GM18517 (cell line): ENCODE data around the gene ZBTB20.

Experiments used
- ATAC-seq: cut with Tn5 transposase; IDR thresholded peaks from one replicate; pipeline ENCODE4 v1.9.1; 2021; ENCODE audit warnings: mild to moderate bottlenecking, moderate library complexity; ENCODE audit not compliant: unreplicated experiment

ZBTB20 gene

DNA sequence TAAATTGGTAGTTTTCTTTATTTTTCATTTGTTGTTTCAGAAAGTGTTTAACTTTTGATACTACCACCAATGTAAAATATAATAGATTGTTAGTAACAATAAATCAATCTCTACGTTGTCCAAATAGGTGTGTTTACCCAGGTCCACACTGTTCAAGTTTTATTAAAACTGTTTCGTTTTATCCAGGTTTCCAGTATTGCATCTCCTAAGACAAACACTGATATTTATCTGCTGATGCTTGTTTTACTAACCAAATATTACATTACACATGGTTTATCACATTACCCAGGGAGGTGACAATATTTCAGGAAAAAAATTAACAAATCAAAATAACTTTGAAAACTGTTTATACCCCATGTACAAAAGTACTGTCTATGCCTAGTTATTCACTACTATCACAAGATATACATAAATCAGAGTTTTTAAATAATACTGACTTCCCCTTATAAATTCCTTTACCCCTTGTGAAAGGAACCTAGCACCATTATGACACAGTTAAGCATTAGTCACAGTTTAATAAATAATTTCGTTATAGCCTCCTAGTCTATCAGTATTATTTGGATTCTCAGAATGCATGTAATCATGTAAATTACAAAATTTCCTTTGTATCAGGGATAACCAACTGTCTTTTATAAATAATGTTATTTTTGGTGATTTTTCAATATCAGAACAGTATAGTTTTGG is 205.3 kb downstream of the ZBTB20 start:
- no peak for ATAC-seq

DNA sequence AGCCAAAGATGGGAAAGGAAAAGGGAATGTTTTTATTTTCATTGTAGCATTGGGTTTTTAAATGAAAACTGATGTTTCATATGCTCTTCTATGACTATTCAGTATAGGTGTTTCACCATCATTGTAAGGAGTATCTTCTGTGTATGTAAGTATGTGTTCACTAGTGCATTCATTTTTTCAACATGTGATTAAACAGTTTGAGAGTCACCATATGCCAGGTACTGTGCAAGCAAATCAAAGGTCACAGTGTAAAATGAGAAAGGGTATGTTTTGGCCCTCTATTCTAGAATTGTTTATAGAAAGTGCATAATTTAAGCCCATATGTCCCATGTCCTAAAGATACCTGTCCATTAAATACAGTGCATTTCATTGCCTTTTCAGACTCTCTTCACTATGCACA is 207.2 kb downstream of the ZBTB20 start:
- no peak for ATAC-seq

DNA sequence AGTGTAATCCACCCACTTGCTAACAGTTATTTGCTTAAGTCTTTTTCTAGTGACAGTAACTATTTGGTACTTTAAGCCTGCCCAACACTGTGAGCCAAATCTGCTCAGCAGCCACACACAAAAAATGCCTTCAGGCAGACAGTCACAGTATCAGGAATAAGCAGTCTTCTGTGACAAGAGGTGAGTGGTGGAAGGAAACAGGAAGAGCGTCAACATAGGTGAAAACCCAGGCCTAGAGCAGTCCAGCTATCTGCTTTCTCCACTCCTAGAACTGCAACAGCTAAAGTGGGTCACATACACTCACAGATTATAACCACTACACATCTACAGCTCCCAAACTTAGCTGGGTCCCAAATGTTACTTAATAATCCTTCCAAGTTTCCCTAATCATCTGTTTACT is 213.7 kb downstream of the ZBTB20 start:
- no peak for ATAC-seq

DNA sequence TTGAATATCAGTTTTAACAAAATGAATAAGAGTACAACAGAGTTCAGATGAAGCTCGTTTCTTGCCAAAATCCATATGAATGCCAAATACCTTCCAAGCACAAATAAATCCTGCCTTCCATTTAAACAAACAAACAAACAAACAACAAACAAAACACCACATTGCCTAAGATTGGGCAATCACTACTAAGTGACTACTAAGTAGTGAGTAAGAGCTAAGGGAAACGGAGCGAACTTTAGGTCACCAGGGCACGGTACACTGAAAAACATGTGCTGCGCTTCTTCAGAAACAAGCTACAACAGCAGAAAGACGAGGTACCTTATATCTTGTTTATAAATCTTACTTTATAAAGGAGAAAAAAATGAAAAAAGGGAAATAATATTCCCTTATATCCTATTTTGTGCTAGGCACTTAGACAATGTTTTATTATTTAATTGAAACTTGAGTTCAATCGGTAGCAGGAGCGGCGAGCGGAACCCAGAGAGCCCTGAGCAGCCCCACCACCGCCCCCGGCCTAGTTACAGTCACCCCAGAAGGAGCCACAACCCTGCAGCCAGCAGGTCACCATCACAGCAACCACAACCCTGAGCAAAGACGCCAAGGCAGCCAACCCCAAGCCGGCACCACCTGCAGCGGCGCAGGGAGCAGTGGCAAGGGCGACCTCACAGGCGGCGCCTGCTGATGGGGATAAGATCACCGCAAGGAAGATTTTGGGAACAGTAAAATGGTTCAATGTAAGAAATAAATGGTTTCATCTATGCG is 216.9 kb downstream of the ZBTB20 start:
- ATAC-seq: no peak

DNA sequence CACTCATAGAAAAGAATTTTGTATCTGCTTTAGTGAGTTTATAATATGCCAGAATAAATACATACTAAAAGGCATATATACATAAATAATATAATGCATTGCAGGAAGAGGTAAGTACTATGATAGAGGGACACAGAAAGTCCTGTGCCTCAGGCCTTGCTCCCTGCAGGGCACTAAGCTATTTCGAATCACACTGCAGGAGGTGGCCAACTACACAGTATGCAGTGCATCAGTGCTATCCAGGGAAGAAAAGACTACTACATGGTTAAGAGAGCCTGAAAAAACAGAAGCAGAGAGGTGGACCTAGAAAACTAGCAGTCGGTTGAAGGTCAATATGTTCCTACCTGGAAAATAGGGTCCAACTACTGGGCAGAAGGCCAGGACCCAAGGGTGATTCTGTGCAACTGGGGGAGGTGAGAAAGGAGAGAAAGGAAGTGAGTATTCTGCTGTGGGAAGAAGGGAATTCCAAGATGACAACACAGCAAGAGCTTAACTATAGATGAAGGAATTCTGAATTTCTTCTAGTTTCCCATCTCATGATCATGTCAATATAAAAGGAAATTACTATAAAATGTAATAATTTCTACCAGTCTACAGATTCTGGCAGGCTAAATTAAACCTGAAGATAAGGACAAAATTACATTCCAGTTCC is 218.0 kb downstream of the ZBTB20 start:
- no peak for ATAC-seq

DNA sequence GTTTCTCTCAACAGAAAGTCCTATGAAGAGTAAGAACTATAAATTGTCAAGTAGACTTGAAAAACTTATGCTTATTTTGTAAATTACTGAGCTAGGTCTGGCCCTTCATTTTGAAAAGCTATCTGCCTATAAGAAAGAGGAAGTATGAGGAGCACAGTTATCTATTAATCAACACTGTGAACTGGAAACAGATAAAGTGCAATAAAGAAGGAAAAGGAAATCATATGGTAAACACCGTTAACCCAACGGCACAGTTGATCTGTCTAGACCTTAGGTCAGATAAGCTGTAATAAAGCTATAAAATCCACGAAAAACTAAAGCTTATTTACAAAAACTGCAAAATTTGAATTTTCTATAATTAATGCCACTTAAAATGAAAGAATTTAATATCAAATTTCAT is 242.5 kb downstream of the ZBTB20 start:
- no peak for ATAC-seq

DNA sequence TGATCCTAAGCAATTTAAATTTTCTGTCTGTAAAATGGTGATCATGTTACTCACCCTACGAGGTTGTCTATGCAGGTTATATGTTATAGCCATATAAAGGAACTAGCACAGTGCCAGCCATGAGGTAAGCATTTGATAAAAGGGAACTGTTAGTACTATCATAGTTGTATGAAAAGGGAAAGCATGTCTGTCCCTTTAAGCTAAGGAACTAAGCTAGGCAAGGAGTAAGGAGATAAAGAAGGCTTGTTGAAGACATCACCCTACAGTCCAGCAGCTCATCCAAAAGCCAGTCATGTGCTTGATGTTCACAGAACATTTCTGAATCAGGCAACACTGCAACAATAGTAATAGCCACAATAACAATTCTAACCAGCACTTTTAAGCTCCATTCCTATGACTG is 243.9 kb downstream of the ZBTB20 start:
- no peak for ATAC-seq

DNA sequence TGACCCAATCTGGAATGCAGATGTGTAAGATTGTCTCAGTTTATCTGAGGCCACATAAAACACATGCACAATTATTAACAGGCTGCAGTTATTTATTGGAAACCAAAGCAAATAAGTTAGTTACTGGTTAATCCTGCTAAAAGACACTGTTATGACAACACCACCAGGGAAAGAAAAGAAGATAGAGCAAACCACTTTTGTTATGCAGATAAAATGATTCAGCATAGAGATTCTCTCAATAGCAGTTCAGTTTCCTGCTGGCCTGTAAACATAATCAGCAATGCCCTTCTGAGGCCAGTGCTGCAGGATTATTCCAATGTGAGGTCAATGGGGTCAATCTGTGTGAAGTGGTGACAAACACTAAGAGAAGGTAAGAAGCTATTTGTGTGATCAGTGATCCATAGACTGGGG is 244.4 kb downstream of the ZBTB20 start:
- ATAC-seq: no peak

DNA sequence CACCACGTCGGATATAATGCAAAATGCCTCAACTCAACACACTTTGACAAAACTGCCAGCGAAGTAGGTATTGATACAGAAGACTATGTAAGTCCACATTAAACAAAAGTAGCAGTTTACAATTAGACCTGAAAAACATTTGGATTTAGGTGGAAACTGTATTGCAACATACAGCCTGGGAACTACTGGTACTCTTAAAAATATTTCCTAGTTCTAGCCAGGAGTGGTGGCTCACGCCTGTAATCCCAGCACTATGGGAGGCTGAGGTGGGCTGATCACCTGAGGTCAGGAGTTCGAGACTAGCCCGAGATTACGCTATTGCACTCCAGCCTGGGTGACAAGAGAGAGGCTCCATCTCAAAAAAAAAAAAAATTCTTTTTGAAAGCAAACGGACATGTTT is 246.2 kb downstream of the ZBTB20 start:
- ATAC-seq: no peak

DNA sequence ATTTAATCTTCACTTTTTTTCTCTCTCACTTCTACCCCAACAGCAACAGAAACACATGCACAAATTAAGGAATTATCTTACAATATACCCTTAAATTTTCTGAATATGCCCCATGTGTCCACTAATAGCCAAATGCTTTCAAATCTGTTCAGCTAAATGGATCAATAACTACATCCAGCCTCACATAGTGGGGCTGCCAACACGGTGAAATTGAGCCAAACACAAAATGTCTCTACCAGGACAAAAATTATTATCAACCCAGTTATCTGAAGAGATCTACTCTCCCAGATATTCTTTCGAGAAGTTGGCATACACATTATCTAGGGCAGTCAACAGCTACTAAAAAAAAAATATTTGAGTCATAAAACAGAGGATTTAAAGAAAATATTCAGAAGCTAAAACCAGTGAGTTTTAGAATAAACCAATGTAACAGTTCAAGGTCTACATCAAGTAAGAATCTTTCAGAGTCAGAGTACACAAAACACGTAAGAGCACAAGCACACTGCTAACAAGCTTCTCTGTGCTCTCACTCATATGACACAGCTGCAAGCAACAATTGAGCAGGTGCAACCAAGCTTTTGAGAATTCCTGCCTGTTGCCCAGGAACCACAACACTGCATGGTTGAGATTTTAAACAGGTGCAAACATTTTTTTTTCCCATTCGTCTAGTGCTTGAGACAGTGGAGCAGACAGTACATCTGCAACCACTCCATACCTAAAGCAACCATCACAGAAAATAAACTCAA is 247.7 kb downstream of the ZBTB20 start:
- ATAC-seq: no peak

DNA sequence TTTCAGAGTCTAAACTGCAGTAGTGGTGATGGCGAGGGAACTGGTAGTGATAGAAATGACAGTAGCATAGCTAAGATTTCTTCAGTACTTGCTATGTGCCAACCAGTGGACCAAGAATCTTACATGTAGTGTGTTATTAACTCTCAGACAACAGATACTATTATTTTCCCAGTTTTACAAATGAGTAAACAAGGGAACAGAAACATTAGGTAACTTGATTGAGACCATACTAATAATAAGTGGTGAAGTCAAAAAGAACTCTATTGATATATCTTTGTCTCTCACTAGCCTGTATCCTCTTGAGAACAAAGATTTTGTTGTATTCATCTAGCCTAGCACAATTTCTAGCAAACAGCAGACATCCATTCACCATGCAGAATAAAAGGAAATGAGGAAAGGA is 250.1 kb downstream of the ZBTB20 start:
- no peak for ATAC-seq

DNA sequence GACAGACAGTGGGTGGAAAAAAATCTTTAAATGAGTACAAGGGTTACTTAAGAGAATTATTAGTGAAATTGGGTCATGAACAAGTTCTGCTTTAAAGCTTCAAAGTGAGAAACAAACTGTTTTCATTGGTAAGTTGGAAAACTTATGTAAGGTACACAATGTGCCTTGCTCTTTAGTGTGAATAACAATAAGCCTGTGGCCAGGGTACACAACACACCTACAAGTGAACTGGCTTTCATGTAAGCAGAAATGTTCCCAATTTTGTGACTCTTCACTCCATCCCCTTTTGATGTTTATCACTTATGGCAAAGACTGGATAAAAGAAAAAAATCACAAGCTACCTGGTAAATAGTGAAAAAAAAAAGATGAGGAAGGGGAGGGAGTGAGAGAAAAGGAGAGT is 253.7 kb downstream of the ZBTB20 start:
- ATAC-seq: no peak

DNA sequence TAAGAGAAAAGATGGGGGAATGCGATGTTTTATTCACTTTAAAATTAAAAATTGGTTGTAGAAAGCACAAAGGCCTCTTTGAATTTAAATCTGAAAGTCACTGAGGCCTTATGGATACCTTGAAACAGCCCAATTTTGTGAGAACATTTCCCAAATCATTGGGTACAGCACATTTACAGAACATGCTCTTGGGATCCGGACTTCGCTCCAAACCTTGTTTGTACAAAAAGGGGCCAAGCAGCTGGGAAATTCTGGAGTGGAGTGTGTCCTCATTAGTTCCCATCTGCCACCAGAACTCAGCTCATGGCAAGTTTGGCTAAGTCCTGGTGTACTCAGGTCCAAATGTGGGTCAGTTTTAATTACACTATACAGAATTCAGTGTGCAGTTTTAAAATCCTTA is 254.2 kb downstream of the ZBTB20 start:
- no peak for ATAC-seq

DNA sequence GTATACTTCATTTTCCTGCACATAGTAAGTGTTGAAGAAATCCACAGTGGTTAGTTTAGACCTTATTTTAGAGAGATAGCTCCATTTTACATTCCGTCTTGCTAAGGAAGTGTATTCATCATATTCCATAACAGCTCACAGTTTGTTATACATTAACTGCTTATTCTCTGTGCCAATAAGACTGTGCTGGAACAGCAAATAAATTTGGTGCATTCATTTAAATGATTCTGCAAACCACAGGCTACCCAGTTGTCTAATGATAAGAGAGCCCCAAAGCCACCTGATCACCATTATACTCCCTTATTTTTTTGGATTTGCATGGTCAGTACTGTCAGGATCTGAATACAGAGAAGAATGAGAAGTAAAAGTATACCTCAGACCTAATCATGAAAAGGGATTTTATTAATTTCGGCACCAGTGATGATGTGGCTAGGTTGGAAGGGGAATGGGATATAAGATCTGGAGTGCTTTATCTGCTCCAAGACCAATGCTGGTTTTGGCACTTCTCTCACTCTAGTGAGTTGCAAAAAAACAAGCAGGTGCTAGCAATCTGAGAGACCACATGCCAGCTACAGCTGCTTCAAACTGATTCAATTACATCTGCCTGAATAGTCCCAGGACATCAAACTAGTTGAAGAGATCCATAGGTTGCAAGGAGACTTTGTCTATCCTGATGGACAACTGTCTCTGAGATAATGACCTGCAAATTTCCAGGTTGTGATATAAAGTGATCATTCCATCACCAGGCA is 254.8 kb downstream of the ZBTB20 start:
- no peak for ATAC-seq

DNA sequence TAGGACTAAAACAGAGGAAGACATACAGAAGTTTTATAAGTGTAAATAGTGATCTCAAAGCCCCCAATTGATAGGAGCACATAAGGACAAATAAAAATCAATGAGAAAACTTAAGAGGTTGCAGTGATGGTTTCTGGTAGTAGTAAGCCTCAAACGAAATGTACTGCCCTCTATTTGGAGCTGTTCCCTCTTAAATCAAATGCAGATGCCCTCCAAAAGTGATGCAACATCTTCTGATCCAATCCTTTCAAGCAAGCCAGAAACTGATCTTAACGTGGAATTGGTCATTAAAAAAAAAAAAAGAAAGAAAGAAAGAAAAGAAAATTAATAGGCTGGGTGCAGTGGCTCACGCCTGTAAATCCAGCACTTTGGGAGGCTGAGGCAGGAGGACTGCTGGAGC is 259.3 kb downstream of the ZBTB20 start:
- no peak for ATAC-seq

DNA sequence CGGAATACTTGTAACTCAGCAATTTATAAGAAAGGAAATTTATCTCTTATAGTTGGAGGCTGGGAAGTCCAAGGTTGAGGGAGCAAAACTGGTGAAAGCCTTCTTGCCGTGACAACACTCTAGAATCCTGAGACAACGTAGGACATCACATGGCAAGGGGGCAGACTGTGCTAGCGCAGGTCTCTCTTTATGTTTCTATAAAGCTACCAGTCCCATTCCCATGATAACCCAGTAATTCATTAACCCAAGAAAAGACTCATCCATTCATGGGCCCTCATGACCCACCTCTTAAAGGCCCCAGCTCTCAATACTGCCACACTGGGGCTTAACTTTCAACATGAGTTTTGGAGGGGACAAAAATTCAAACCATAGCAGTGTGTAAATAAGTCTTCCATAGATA is 260.2 kb downstream of the ZBTB20 start:
- ATAC-seq: no peak

DNA sequence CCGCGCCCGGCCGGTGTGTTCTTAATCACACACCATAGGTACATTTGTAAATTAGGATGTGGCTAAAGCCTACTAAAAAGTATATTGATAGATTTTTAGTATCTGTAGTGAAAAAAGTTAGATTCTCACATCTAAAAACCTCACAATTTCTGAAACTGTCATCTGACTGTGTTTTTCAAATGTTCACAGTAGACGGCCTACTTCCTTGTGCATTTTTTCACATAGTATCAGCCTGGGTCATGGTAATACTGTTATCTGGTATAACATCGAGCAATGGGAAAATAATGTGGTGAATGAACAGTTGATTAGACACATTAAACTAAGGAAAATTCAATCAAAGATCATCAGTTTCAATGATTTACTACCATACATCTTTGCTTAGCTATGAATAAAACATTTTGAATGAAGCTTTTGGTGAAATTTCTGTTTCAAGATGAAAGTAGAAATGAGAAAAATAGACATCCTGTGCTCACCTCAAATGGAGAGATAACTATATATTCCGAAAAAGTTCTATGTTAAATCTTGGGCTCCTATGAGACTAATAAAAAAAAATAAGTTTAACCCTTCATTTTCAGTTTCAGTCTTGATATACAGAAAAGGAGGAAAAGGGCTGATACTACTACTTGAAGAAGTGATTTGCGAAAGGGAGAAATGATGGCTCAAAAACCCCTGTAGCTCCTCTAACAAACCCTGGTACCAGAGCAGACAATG is 262.7 kb downstream of the ZBTB20 start:
- peak; percentile 60 for ATAC-seq

DNA sequence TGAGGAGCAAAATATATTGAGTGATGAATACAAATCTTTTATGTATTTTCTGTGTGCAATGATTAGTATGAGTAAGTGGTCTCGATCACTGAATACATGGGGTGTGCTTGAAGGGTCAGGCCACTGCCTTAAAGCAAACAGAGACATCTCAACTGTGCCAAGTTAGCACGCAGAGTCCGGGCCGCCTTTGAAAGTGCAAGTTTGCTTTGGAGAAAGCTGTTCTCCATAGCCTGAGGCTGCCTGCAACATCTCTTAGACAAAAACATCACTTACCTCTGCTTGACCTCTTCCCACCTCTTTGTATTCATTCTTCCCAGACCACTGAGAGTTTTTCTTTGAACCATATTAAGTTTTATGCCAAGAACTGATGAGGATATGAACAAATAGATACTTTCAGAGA is 267.0 kb downstream of the ZBTB20 start:
- ATAC-seq: no peak

DNA sequence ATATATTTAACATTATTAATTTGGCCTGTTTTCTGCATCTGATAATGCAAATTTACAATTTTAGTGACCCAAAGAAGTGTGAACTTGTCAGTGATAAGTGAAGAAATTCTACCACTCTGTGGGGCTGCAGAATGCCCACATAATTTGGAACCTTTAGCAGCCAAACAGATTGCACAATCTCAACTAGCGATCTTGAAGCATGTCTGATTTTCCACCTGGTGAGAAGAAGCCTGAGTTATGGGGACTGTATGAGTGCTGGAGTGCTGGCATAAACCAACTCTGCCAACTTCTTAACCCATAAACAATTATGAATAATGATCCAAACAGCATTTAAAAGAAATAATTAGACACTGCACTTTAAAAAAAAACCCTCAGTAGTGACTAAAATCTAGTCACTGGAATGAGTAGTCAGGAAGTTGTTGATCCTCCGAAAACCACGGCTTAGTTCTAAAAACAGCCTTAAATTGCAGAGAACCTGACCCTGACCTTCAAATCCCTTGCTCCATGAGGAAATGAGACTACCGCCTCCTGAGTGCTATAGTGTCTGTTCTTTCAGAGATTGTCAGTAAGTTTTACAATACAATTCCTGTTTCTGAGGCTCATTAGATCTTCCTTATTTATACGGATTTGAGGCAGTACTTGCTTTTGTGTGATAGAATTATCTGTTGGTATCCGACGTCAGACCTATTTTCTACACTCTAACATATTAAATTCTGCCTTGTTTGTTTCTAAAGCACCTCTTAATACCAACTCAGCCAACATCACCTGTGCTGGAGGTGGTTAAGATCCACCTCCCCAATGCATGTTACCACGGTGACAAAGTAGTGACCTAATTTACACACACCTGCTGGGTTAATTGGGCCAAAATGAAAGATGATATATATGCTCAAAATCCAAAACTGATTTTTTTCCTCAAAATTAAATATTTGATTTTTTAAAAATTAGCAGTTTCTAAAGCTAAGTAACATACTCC is 267.7 kb downstream of the ZBTB20 start:
- peak; percentile 78 for ATAC-seq
